Activated CD4-positive, alpha-beta memory T cell treated with anti-CD3 and anti-CD28 coated beads for 36 hours (primary cell): ENCODE measurements around the gene GUCA1A. TPM values are rescaled to one million over a fixed set of nuclear protein-coding genes. Genes with fewer than 3 reads are reported as not detected.

Experiments used
- CTCF ChIA-PET: fragments of 350-600 bp; sonication (Branson Sonifier 250); formaldehyde crosslinking; loops from one replicate; lab custom pipeline; 2021; ENCODE audit warnings: antibody characterized with exemption, inconsistent platforms; lab: Charles Lee
- POLR2A ChIA-PET: fragments of 350-600 bp; sonication (Branson Sonifier 250); formaldehyde crosslinking; loops from one replicate; lab custom pipeline; 2021; ENCODE audit warnings: antibody characterized with exemption; lab: Charles Lee
- DNase-seq: peaks from one replicate; pipeline ENCODE4 v3.0.0-alpha.2; 2020
- H3K27ac Mint-ChIP-seq: one replicate; pipeline ENCODE4 v1.8.0; 2021; ENCODE audit warnings: mixed read lengths
- H3K27me3 Mint-ChIP-seq: one replicate; pipeline ENCODE4 v1.8.0; 2021; ENCODE audit warnings: mixed read lengths
- H3K36me3 Mint-ChIP-seq: one replicate; pipeline ENCODE4 v1.8.0; 2021; ENCODE audit warnings: mixed read lengths
- H3K4me1 Mint-ChIP-seq: one replicate; pipeline ENCODE4 v1.8.0; 2021; ENCODE audit warnings: low read depth, mixed read lengths
- H3K4me3 Mint-ChIP-seq: one replicate; pipeline ENCODE4 v1.8.0; 2021; ENCODE audit warnings: mild to moderate bottlenecking, mixed read lengths
- H3K9me3 Mint-ChIP-seq: one replicate; pipeline ENCODE4 v1.8.0; 2021; ENCODE audit warnings: mixed read lengths
- intact Hi-C: fragments of 100-400 bp; cut with micrococcal nuclease; formaldehyde crosslinking; loops from one replicate; pipeline ENCODE4 v1.15.1; 2023
- total RNA-seq, 2 experiments: library from RNA; stranded (reverse); gene quantifications; one replicate each; pipeline ENCODE4 v1.2.3, GENCODE V29; 2021

GUCA1A gene
- total RNA-seq, 2 experiments from 2014 or later = not detected

GRCh38 chr6:42136508-42137193 is 36.5 kb upstream of the GUCA1A start:
- intact Hi-C loops = no loop called here
- no peaks in the 10 kb centered on the region for H3K36me3 Mint-ChIP-seq
- ChIA-PET POLR2A (no interaction called here), CTCF (interaction anchor here (0.8 to 1.6 kb wide), 5 partner anchors 40 to 431 kb away, joined by 3 to 4 read pairs (median 4); partner anchors contain the start of gene TOMM6)
- H3K27me3 Mint-ChIP-seq = peaks cover 11% of the 10 kb centered on the region
- no peak overlapping the region for H3K4me3 Mint-ChIP-seq
- DNase-seq = peak; percentile 61
- no peaks in the 10 kb centered on the region for H3K9me3 Mint-ChIP-seq
- H3K4me1 Mint-ChIP-seq = peaks cover 11% of the 10 kb centered on the region
- peak overlapping the region; percentile 44 for H3K27ac Mint-ChIP-seq

- no peak for DNase-seq
- Mint-ChIP-seq H3K27ac (peak overlapping the region; percentile 44), H3K27me3 (peaks cover 12% of the 10 kb centered on the region), H3K4me1 (peaks cover 11% of the 10 kb centered on the region), H3K4me3 (no peak overlapping the region), H3K9me3 (no peaks in the 10 kb centered on the region), H3K36me3 (no peaks in the 10 kb centered on the region)
- intact Hi-C loops = no loop called here
- CTCF ChIA-PET = interaction anchor here (0.8 to 1.6 kb wide), 5 partner anchors 39 to 432 kb away, joined by 3 to 4 read pairs (median 4); partner anchors contain the start of gene TOMM6
- POLR2A ChIA-PET = no interaction called here
These were observed 35.9 kb upstream of the GUCA1A start for GRCh38 chr6:42137194-42137753.

GRCh38 chr6:42138190-42138589 is 35.0 kb upstream of the GUCA1A start:
- no peaks in the 10 kb centered on the region for H3K9me3 Mint-ChIP-seq
- DNase-seq = no peak
- H3K4me3 Mint-ChIP-seq = no peak overlapping the region
- peaks cover 14% of the 10 kb centered on the region for H3K4me1 Mint-ChIP-seq
- ChIA-PET POLR2A (no interaction called here), CTCF (no interaction called here)
- peaks cover 17% of the 10 kb centered on the region for H3K27me3 Mint-ChIP-seq
- no peaks in the 10 kb centered on the region for H3K36me3 Mint-ChIP-seq
- no peak overlapping the region for H3K27ac Mint-ChIP-seq
- intact Hi-C loops = no loop called here

- Mint-ChIP-seq H3K4me1 (peaks cover 14% of the 10 kb centered on the region), H3K27me3 (peaks cover 24% of the 10 kb centered on the region), H3K9me3 (no peaks in the 10 kb centered on the region), H3K27ac (no peak overlapping the region), H3K4me3 (no peak overlapping the region), H3K36me3 (no peaks in the 10 kb centered on the region)
- DNase-seq = no peak
- ChIA-PET POLR2A (no interaction called here), CTCF (interaction anchor here (0.5 to 0.7 kb wide), 3 partner anchors 9 to 68 kb away, joined by 3 to 5 read pairs (median 5); no protein-coding TSS in a partner anchor)
- intact Hi-C loops = no loop called here
These were observed 34.2 kb upstream of the GUCA1A start for GRCh38 chr6:42138630-42139619.

- POLR2A ChIA-PET = no interaction called here
These were observed 33.1 kb upstream of the GUCA1A start for GRCh38 chr6:42140032-42140431.

GRCh38 chr6:42140756-42141602 is 32.2 kb upstream of the GUCA1A start:
- POLR2A ChIA-PET = no interaction called here
- Mint-ChIP-seq H3K9me3 (no peaks in the 10 kb centered on the region), H3K4me1 (peaks cover 14% of the 10 kb centered on the region), H3K4me3 (no peak overlapping the region), H3K36me3 (no peaks in the 10 kb centered on the region), H3K27ac (no peak overlapping the region), H3K27me3 (peaks cover 28% of the 10 kb centered on the region)
- intact Hi-C loops = no loop called here
- CTCF ChIA-PET = no interaction called here
- DNase-seq = no peak

More at GRCh38 chr6:42140032-42140431, 33.1 kb upstream of the GUCA1A start:
- DNase-seq = no peak
- Mint-ChIP-seq H3K27ac (no peak overlapping the region), H3K9me3 (no peaks in the 10 kb centered on the region), H3K36me3 (no peaks in the 10 kb centered on the region), H3K4me1 (peaks cover 14% of the 10 kb centered on the region), H3K4me3 (no peak overlapping the region), H3K27me3 (peaks cover 25% of the 10 kb centered on the region)
- intact Hi-C loops = no loop called here
- CTCF ChIA-PET = interaction anchor here (0.6 kb wide), 1 partner anchor 10 kb away, joined by 5 read pairs; no protein-coding TSS in a partner anchor

GRCh38 chr6:42141603-42142117 is 31.5 kb upstream of the GUCA1A start:
- Mint-ChIP-seq H3K9me3 (no peaks in the 10 kb centered on the region), H3K27ac (no peak overlapping the region), H3K27me3 (peaks cover 28% of the 10 kb centered on the region), H3K4me1 (peaks cover 10% of the 10 kb centered on the region), H3K36me3 (no peaks in the 10 kb centered on the region), H3K4me3 (no peak overlapping the region)
- DNase-seq = no peak
- intact Hi-C loops = no loop called here
- POLR2A ChIA-PET = no interaction called here
- CTCF ChIA-PET = no interaction called here

GRCh38 chr6:42142118-42142835 is 30.9 kb upstream of the GUCA1A start, which contains the start of gene C6orf132:
Gene C6orf132, minus strand, starts transcription at chr6:42142620. Its CDS starts 176 bp downstream, at chr6:42142444.
- Mint-ChIP-seq H3K36me3 (no peaks in the 10 kb centered on the region), H3K27ac (no peak within 1 kb of the TSS), H3K4me1 (peaks cover 4% of the 10 kb centered on the region), H3K4me3 (peak within 1 kb of the TSS; percentile 40), H3K9me3 (no peaks in the 10 kb centered on the region), H3K27me3 (peaks cover 28% of the 10 kb centered on the region)
- intact Hi-C loops = no loop called here
- DNase-seq = no peak
- CTCF ChIA-PET = no interaction called here
- POLR2A ChIA-PET = interaction anchor here (0.6 kb wide), 1 partner anchor 477 kb away, joined by 3 read pairs; no protein-coding TSS in a partner anchor

GRCh38 chr6:42147138-42147562 is 26.0 kb upstream of the GUCA1A start:
- no peak overlapping the region for H3K4me3 Mint-ChIP-seq

GRCh38 chr6:42148058-42148457 is 25.1 kb upstream of the GUCA1A start:
- peaks cover 11% of the 10 kb centered on the region for H3K27me3 Mint-ChIP-seq
- CTCF ChIA-PET = no interaction called here
- intact Hi-C loops = no loop called here

More at GRCh38 chr6:42147138-42147562, 26.0 kb upstream of the GUCA1A start:
- Mint-ChIP-seq H3K27ac (no peak overlapping the region), H3K36me3 (no peaks in the 10 kb centered on the region), H3K27me3 (peaks cover 16% of the 10 kb centered on the region), H3K4me1 (peaks cover 3% of the 10 kb centered on the region), H3K9me3 (no peaks in the 10 kb centered on the region)
- ChIA-PET POLR2A (no interaction called here), CTCF (no interaction called here)
- no peak for DNase-seq
- intact Hi-C loops = no loop called here

More at GRCh38 chr6:42148058-42148457, 25.1 kb upstream of the GUCA1A start:
- Mint-ChIP-seq H3K27ac (no peak overlapping the region), H3K4me3 (no peak overlapping the region), H3K36me3 (no peaks in the 10 kb centered on the region), H3K9me3 (no peaks in the 10 kb centered on the region), H3K4me1 (no peaks in the 10 kb centered on the region)
- no peak for DNase-seq
- POLR2A ChIA-PET = no interaction called here
